ENCODE data around the gene VSIG2.

VSIG2 gene

DNA sequence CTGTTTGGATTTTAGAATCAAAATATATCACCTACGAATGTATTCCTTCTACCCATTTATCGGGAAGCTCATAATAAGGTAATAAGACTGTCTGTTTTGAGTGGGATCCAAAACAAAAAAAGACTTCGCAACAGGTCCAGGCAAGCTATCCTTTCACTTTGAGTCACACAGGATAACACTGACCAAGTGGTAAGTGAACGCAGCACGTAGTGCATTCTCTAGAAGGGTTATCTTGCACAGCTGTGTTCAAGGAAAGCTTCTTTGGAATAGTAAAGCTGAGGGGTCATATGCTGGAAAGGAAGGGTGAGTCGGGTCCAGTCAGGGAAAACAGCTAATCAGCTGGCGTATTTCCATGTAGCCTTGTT is 34.7 kb downstream of the VSIG2 start:
- DNase-seq, result no peak

GRCh38 chr11:124716591-124716990 is 35.5 kb downstream of the VSIG2 start:
- DNase-seq, result no peak

GRCh38 chr11:124712392-124712791 is 39.7 kb downstream of the VSIG2 start:
- no peak for DNase-seq

DNA sequence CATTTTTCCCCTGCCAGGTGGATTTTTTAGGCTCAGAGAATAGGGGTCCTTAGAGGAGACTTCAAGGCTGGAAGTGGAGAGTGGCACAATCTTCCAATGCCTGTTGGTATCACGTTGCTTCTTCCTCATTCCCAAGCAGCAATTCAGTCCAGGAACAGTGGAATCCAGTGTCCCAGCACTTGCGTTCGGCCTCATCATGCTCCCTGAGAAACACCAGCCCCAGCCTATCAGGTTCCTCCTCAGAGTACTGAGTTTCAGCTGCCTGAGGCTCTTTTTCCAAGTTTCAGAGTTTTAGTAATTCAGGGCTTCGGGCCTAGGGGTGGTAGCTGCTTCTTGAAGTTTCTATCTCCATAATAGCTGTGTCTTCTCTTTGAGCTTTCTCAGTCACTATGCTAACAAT is 44.2 kb downstream of the VSIG2 start:
- no peak for DNase-seq

- no peak for DNase-seq
Measured at GRCh38 chr11:124700028-124700427, 52.0 kb downstream of the VSIG2 start.

DNA sequence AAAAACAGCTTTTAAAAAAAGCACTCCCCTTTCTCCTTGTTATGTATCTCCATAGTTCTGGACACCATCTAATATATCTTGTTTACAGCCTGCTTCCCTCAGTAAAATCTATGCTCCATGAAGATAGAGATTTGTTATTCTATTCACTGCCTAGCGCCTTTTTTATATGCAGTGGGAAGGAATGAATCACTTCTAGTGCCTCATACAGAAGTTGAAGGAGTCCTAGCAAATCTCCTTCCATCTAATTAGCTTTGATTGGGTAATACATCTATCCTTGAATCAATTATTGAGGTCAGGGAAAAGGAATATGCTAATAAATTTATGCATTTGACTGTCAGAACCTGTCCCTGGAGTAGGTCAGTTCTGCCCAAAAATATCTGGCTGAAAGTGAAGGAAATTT is 52.5 kb downstream of the VSIG2 start:
- DNase-seq, result no peak

Data from NCI-H2171 treated with DMSO at 0.1 percent for 48 hours (cell line).